Measurements from ENCODE around the gene ADAR.

Gene ADAR

GRCh38 chr1:154586231-154586630, 21.8 kb downstream of the ADAR start:
- DNase-seq (ENCODE audit: insufficient read length, low spot score) (no peak), FAIRE-seq (no peak)
- TF ChIP-seq CTCF (IDR thresholded peaks at IDR 0.05; ENCODE audit: insufficient read depth, missing control alignments), result no peak

GRCh38 chr1:154584267-154584994, 23.6 kb downstream of the ADAR start:
- FAIRE-seq (no peak), DNase-seq (ENCODE audit: insufficient read length, low spot score) (no peak)
- TF ChIP-seq CTCF (IDR thresholded peaks at IDR 0.05; ENCODE audit: insufficient read depth, missing control alignments), result no peak

- DNase-seq (ENCODE audit: insufficient read length, low spot score), result no peak
- TF ChIP-seq CTCF (IDR thresholded peaks at IDR 0.05; ENCODE audit: insufficient read depth, missing control alignments), result no peak
- FAIRE-seq, result no peak
These were observed 24.2 kb downstream of the ADAR start for GRCh38 chr1:154583773-154584172.

GRCh38 chr1:154582885-154583284, 25.1 kb downstream of the ADAR start:
- TF ChIP-seq CTCF (IDR thresholded peaks at IDR 0.05; ENCODE audit: insufficient read depth, missing control alignments), result no peak
- DNase-seq (ENCODE audit: insufficient read length, low spot score) (no peak), FAIRE-seq (no peak)

- no peak for TF ChIP-seq CTCF (IDR thresholded peaks at IDR 0.05; ENCODE audit: insufficient read depth, missing control alignments)
- FAIRE-seq, result no peak
- no peak for DNase-seq (ENCODE audit: insufficient read length, low spot score)
These were observed 26.2 kb downstream of the ADAR start for GRCh38 chr1:154581766-154582165.

- TF ChIP-seq CTCF (IDR thresholded peaks at IDR 0.05; ENCODE audit: insufficient read depth, missing control alignments), result no peak
These were observed 28.6 kb downstream of the ADAR start for GRCh38 chr1:154579374-154579773.

GRCh38 chr1:154578058-154578418, 29.9 kb downstream of the ADAR start:
- DNase-seq (ENCODE audit: insufficient read length, low spot score), result no peak
- FAIRE-seq, result no peak
- no peak for TF ChIP-seq CTCF (IDR thresholded peaks at IDR 0.05; ENCODE audit: insufficient read depth, missing control alignments)

More at GRCh38 chr1:154579374-154579773, 28.6 kb downstream of the ADAR start:
- FAIRE-seq (no peak), DNase-seq (ENCODE audit: insufficient read length, low spot score) (no peak)
